Measurements from ENCODE around the gene UBE2J1. TPM values are rescaled to one million over a fixed set of nuclear protein-coding genes. Genes with fewer than 3 reads are reported as not detected.

UBE2J1 gene
- total RNA-seq, 1 experiment from 2014 or later = 44.2 TPM

GRCh38 chr6:89364586-89364985, 12.1 kb upstream of the UBE2J1 start:
- no peak for DNase-seq (ENCODE audit: low read depth)

DNA sequence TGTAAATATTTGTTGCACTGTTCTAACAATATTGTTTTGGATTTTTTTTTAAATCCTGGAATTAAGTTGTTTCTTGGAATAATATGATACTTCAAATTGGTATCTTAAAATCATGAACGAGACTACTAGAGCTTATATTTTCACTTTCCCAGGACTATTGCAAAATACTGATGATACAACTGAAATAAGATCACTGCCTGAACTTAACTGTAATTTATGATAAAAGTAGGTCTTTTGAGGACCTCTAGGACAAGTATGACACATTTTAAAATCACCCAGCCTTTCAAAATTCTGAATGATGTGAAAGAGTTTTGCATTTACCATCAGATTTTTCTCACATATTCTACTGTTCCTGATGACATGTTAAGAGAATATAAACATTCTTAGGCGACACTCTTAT, 8.6 kb upstream of the UBE2J1 start:
- DNase-seq (ENCODE audit: low read depth) = no peak

DNA sequence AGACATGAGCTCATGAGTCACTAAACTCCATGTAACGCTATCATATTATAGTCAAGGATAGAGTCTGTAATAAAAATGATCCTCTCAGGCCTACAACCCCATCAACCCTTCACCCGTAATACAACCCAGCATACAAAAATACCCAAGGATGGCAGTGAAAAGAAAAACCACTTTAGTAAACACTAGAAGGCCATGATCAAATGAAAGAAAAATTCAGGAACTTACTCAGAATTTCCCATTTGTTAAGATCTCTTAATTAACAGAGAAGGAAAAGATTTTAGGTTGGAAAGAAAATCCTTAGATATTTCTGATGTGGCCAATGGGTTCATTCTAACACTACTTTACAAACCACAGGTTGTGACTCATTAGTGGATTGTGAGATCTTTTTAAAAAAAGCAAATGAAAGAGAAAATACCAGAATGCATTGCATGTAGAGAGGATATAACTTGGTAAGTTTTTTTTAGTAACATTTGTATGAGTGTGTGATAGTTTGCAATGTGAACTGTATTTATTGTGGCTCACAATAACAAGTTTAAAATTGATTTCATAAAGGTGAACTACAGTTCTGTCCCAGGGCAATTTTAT, 8.0 kb upstream of the UBE2J1 start:
- peak; percentile 76 for DNase-seq (ENCODE audit: low read depth)

- peak; percentile 24 for DNase-seq (ENCODE audit: low read depth)
Observed at GRCh38 chr6:89359561-89359960, 7.0 kb upstream of the UBE2J1 start.

- no peak for DNase-seq (ENCODE audit: low read depth)
Observed at GRCh38 chr6:89357390-89357789, 4.9 kb upstream of the UBE2J1 start.

- no peak for DNase-seq (ENCODE audit: low read depth)
Observed at GRCh38 chr6:89356642-89357170, 4.2 kb upstream of the UBE2J1 start.

DNA sequence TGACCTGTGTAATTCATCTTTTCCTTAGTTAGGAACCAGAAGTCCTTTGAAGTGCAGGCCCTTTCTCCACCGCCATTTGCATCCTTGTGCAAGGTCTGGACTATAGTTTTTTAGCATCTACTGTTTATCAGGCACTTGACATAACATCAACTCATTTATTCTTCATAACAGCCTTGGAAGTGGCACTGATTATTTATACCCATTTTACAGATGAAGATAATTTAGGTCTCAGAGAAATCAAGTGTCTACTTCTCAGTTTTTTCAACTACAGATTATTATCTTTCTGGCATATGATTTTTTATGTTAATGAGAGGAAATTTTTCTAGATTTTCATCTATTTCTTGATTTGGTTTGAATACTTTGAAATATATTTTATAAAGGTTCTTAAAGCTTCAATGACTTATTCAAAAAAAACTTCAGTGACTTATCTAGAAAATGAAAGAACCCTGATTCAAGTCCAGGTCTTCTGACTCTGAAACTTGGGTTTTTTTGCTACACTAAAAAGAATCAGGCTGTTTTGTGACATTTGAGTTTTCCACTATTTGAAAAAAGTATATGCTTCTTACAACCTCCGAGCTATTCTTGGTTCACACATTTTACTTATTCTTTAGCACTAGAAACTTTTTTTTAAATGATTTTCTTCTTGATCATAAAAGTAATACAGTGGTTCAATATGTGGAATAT, 3.1 kb upstream of the UBE2J1 start:
- DNase-seq (ENCODE audit: low read depth) = no peak

DNA sequence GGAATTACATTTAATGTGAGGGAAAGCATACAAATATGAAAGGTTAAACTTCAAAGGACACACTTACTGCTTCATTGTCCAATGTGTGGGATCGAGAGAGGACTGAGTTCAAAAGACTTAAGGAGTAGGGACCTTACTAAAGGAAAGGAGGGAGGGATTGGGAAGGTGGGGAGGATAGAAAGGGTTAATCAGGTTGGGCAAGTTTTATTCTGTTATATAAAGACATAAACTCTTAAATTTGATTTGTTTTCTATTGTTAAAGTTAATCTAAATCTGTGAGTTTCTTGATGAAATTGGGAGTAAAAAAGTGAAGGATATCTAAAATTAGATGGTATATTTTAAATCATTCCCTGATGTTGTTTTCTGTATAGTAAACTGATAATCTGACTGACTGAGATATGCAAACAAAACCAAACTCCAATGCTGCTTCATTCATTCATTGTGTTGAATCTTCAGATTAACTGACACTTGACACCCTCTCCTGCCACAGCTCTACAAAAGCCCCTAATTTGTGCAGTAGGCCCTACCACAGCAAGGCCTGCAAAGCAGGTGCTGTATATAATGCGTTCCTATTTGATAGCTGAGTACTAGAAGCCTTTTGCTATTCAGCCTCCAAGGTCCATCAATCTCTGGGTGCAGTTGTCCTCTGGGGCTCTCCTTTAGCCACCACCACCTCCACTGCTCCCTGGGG, 1.3 kb upstream of the UBE2J1 start:
- DNase-seq (ENCODE audit: low read depth) = no peak

DNA sequence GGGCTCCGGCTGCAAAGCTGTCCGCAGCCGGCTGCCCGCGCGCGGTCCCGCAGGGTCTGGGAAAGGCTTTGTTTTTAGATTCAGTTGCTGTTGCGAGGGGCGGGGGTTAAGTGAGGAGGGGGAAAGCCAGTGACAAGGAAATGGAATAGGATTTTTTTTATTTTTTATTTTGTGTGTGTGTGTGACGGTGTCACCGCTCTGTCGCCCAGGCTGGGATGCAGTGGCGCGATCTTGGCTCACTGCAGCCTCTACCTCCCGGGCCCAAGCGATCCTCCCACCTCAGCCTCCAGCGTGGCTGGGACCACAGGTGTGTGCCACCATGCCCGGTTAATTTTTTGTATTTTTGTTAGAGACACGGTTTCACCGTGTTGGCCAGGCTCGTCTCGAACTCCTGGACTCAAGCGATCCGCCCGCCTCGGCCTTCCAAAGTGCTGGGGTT, 615 bp upstream of the UBE2J1 start:
- no peak for DNase-seq (ENCODE audit: low read depth)

DNA sequence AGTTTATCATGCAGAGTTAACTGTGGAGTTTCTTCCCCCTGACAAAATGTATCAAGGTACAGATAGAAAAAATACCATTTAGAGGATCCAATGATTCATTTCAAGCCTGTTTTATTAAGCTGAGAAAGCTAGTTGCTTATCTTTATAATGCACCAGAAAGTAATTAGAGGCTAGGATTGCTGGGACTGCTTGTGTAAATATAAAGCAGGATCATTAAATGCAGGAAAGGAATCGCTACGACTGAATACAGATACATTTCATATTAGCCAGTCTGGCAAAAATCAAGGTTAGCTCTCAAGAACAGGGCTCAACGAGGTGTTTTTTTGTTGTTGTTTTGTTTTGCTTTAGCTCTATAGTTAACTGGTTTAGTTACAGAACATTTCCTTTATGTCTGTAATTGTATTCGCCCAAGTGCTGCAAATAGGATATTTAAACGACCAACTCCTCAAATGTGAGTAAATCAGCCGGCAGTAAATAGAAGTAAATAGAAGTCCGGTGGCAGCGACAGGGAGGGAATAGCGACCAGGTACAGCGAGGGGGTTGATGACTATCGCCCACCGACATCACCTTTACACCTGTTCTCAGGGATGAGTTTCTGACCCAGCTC, 748 bp downstream of the UBE2J1 start:
- DNase-seq (ENCODE audit: low read depth) = no peak

DNA sequence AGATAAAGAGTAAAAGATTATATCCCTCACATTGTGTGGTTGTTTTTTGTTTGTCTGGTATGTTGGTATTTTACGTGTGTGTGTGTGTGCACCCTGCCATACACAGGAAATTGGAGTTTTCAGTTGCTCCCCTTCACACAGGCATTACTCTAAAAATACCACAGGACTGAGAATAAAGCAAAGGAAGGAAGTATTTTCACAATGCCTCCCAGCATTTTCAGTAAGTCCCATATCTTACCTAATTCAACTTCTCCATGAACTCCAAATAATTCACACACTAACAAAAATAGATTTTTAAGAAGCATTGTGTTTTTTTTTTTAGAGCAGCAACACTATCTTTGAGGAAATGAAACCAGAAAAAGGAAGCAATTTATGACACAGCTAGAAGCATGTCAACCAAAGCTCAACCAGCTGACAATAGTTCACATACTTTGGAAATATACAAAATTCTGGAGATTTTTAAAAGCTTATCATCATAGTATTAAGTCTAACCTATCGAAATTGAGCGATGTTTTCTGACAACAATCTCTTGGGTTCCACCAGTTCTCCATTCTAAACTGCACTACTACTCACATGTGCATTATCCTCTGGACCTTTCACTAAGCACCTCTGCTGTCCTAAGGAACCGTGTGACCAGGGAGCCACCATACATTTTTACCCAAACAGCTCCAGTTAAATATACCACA, 2.1 kb downstream of the UBE2J1 start:
- DNase-seq (ENCODE audit: low read depth) = peak; percentile 31

- DNase-seq (ENCODE audit: low read depth) = no peak
Observed at GRCh38 chr6:89348372-89348771, 4.2 kb downstream of the UBE2J1 start.

GRCh38 chr6:89347825-89348224, 4.7 kb downstream of the UBE2J1 start:
- no peak for DNase-seq (ENCODE audit: low read depth)

DNA sequence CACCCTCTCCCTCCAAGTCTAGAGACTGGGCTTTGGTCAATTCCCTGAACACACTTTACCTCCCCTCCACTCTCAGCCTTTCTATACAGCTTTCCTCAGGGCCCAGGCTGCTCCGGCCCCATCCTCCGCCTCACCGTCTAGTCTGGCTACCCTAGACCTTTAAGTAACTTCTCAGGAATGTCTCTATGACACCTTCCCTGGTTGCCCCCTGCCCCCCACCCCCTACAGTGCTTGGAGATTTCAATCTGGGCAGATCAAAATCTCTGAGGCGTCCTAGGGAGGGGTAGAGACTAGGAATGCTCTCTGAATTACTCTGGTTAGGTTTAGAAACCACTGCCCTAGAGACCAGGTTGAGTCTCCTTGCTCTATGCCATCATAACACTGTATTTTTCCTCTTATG, 6.1 kb downstream of the UBE2J1 start:
- no peak for DNase-seq (ENCODE audit: low read depth)

DNA sequence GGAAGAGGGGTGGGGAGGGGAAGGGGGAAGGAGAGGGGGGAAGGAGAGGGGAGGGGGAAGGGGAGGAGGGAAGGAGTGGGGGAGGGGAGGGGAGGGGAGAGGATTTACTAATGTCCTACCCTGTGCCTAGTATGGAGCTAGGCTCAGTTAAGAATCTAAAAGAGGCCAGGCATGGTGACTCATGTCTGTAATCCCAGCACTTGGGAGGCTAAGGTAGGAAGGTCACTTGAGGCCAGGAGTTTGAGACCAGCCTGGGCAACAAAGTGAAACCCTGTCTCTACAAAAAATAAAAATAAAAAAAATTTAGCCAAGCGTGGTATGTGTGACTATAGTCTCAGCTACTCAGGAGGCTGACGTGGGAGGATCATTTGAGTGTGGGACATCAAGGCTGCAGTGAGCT, 13.0 kb downstream of the UBE2J1 start:
- DNase-seq (ENCODE audit: low read depth) = no peak

DNA sequence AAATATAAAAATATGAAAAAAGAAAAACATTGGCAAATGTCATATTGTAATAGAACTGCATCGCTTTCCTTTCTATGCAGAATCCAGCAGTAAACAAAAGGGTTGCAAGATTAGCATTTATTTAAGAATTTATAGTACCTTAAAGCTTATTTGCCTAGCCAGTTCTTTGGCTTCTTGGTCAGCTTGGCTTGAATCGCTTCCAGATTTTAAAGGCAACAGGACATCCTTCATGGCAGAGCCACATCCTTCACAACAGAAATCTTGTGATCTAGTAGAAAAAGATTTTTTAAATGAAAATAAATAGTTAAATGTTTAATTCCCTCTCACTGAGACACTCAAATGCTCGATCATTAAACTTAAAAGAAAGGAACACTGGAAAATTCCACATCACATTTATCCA, 17.4 kb downstream of the UBE2J1 start:
- no peak for DNase-seq (ENCODE audit: low read depth)

- DNase-seq (ENCODE audit: low read depth) = no peak
Observed at GRCh38 chr6:89330910-89331309, 21.6 kb downstream of the UBE2J1 start.

DNA sequence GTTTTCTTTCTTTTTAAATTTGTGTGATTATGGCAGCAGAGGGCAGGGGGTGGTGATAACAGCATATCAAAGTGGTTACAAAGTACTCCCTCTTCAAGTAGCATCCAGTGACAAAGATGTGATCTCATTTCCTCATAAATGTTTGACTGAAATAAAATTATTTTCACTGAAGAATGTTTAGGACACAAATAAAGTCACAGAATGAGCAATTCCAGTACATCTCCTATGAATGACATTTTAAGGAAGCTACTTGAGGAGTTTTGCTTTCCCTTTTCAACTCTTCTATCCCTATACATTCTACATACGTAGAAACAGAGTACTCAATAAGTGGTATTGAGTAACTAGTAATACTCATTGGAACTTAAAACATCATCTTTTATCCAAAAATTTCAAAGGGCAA, 23.5 kb downstream of the UBE2J1 start:
- no peak for DNase-seq (ENCODE audit: low read depth)

GRCh38 chr6:89324304-89324703, 28.2 kb downstream of the UBE2J1 start:
- no peak for DNase-seq (ENCODE audit: low read depth)

- DNase-seq (ENCODE audit: low read depth) = no peak
Observed at GRCh38 chr6:89323511-89323971, 29.0 kb downstream of the UBE2J1 start.

DNA sequence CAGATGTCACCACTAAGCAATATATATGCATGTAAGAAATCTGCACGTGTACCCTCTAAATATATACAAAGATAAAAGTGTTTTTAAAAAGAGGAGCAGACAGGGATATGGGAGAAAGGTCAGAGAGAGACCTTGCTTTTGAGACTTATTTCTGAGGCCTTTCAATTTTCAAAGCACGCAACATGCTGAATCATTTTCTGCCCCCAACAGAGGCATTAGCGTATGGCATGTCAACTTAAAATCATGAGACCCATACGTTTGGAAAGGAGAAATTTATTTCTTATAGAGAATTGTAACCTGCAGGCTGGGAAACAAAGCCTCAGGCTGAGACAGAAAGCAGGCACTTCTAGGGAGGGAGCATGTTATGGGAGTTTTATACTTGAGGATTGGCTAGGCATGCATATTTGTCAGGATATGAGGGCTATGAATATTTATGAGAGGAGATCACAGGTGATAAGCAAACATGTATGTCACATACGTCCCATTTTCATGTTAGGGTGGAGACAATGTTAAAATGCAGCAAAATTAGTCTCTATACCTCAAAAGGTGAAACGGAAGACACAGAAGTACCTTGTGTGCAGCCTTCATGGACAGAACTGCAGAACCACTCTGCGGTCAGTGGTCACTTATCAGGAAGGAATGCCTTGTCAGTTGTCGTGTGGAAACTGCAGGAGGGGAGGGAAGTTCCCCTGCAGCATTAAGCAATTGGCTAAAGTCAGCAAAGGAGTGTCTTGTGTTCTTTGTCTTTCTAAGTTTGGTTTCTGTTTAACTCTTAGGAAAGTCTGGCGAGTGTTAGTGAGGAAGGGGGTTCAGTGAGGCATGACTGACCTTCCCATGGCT, 31.2 kb downstream of the UBE2J1 start:
- DNase-seq (ENCODE audit: low read depth) = peak; percentile 10
